Measurements from ENCODE around the gene KCNH1.
"Not testable (repeated sequence)": the region's sequence is repeated elsewhere in the genome, so short reads cannot be mapped to it uniquely, and the experiment has no call there.

KCNH1 gene

DNA sequence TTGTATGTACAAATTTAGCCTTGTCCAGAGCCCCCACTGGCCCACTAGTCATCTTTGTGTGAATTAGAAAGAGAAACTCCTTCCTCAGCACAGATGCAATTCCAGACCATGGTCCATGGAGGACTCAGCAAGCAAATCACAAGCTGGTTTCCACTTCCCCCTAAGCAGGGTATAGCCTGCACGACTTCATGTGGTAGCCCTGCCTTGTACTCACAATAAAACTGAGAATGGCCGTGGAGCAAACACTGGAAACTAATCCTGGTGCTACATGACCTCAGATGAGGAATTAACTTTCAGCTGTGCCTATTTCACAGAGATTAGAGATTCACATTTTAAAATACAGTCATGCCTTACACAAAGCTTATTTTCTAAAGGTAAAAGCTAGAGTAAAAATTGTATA lies 32.5 kb downstream of the KCNH1 start:
- no peak for DNase-seq (ENCODE audit: low read depth, low spot score)

DNA sequence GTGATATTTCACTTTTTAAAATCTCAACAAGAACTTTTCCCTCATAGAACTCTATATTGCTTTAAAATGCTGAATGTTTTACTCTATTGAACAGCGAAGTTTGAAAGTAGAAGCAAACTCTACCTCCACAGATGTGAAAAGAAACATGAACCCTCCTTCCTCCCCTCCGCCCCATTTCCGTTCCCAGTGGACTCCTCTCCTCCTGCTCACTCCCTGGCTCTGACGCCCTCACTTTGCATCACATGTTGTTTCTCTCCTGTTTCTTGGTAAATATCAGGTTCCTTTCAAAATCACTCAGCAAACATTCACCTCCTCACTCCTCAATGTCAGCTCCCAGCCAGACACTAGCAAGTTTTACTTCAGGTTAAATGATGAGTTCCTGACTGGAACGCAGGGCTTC lies 34.6 kb downstream of the KCNH1 start:
- DNase-seq (ENCODE audit: low read depth, low spot score): no peak

DNA sequence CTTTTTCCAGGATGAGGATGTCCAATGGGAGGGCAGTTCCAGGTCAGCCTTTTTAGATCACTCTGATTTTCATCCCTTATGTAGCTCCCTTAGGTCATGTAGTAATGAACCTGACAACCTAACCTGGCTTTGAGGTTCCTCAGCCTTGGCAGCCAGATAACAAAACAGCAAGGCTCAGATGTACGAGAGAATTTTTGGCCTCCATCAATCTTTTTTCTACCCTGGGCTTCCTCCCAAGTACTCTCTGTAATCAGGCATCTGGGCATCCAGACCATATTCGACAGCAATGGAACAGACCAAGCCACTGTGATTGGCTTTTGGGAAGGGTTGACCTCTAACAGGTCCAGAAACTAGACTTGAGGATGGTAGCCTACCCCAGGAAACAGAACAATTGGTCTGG lies 38.6 kb downstream of the KCNH1 start:
- DNase-seq (ENCODE audit: low read depth, low spot score): no peak

DNA sequence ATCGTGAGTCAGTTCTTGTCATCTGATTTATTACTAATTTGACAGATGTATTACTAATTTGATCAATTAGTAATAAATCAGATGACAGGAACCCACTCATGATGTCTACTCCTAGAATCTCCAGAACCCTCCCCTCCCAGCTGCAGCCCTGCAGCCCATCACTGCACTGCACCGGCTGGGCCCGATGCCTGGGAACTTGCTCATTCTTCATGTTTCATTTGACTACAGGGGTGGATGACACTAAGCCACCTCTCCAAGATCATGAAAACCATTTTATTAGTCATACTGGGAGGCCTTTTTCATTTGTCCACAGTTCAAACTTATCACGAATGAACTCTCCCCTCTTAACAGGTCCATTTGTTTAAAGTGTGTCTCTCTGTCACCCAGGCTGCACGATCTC lies 41.0 kb downstream of the KCNH1 start:
- no peak for DNase-seq (ENCODE audit: low read depth, low spot score)

DNA sequence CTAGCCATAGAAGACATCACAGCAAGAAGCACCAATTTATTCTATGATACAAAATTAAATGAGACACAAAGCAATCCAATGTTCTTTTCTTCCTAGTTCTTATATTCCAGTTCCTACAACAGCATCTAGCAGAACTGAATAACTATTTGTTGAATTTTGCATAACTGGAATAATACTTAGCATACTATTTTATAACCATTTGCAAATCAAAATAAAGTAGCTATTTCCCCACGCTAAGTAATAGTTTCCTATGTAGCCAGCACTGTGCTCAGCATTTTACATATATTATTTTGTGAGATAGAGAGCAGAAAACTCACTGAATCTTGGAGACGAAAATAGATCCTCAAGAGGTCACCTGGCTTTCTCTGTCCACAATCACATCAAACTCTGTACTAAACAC lies 42.1 kb downstream of the KCNH1 start:
- no peak for DNase-seq (ENCODE audit: low read depth, low spot score)

DNA sequence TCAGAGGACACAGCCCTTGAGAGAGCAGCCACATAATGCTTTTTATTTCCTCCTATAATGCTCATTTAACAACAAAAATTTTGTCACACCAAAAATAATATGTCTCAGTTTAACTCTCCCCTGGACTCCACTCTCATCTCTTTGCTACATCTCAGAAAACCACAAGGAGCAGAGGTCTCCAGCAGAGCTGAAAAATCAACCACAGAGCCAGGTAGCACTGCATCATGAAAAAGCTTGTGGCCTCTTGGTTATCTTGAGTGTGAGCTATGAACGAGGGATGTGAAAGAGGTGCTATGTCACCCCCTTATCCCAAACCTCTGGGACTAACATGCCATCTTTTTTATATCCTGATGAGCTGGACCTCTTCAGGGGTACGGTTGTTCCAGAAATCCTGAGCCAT lies 44.4 kb downstream of the KCNH1 start:
- DNase-seq (ENCODE audit: low read depth, low spot score): no peak

DNA sequence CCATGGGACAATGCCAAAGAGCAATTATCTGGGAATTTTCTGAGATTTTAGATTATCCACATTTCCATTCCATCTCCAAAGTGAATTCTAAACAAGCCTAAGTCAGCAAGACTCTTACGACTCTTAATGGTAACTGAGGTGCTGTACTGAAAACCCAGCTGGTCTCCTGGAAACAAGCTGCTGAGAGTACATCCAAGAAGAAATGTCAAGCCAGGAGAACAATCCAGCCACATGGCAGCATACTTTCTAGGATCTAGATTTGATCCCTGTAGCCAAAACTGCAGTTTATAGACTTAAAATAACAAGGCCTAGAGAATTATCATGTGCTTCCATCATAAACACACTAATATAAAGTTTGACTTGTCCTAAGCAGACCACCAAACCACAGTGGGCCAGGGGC lies 45.8 kb downstream of the KCNH1 start:
- DNase-seq (ENCODE audit: low read depth, low spot score): no peak

DNA sequence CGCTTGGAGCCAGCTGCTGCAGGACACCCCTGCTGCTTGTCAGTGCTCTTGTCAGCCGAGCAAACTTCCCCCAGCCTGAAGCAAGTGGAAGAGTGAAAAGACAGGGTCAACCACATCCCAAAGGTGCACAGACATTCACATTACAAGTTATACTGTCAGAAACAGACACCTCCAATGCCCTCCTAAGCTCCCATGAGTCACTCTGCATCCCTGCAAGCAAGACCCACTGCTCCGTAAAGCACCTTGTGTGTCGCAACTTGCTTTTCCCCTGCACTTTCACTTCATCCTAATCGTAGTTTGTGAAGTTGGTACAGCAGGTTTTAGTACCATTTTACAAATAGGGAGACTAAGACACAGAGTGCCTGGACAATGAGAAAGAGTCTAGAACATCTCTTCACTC lies 51.1 kb downstream of the KCNH1 start:
- no peak for DNase-seq (ENCODE audit: low read depth, low spot score)

DNA sequence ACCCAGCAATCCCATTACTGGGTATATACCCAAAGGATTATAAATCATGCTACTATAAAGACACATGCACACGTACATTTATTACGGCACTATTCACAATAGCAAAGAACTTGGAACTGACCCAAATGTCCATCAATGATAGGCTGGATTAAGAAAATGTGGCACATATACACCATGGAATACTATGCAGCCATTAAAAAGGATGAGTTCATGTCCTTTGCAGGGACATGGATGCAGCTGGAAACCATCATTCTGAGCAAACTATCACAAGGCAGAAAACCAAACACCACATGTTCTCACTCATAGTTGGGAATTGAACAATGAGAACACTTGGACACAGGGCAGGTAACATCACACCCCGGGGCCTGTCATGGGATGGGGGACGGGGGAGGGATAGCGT lies 52.5 kb downstream of the KCNH1 start:
- not testable (repeated sequence) for DNase-seq (ENCODE audit: low read depth, low spot score)

DNA sequence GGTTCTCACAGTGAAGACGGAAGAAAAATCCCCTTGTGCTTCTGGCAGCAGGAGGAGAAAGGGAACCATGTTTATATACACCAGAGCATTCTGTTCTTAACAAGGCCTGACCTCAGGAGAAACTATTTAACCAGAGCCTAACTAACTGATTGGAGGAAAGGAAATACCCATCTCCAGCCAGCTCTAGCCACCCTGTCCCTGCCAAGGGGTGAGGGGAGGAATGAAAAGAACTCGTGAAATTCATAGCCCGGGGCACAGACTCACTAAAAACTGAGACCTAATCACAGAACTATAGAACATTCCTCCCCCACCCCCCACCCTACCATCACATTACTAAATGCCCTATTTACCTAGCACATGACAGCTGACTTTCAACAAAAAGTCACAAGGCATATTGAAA lies 65.0 kb downstream of the KCNH1 start:
- no peak for DNase-seq (ENCODE audit: low read depth, low spot score)

DNA sequence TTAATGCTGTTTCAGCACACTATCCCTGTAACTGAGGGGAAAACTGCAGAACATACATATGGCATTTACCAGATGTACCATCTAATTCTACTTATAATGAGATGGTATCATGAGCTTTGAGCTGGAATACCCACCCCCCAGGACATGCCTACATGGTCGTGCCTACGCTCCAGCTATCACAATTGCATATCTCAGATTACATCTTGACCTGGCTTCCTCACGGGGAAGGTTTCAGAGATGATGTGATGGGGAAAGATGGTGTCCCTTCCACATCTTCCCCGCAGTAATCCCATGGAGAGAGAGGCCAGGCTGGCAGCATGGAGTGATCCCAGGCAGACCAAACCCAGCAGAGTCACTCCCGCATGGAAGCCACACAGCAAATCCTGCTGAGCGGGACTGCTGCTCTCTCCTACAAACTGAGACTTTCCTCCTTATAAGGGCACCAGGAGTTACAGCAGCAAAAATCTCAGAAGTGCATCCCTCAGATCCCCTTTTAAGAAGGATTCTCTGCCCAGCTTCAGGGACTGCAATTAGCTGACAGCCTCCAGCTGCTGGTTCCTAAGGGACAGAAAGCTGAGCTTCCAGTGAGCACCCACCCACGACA lies 67.1 kb downstream of the KCNH1 start:
- no peak for DNase-seq (ENCODE audit: low read depth, low spot score)

DNA sequence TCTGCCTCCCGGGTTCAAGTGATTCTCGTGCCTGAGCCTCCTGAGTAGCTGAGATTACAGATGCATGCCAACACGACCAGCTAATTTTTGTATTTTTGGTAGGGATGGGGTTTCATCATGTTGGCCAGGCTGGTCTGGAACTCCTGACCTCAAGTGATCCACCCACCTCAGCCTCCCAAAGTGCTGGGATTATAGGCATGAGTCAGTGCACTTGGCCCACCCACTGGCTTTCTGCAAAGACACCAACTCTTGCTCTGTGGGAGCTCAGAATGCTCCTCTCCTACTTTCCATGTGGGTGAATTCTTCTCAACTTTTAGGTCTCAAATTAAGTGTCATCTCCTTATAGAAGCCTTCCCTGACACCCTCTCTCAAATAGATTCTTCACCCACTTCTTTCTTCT lies 92.1 kb downstream of the KCNH1 start:
- not testable (repeated sequence) for DNase-seq (ENCODE audit: low read depth, low spot score)

DNA sequence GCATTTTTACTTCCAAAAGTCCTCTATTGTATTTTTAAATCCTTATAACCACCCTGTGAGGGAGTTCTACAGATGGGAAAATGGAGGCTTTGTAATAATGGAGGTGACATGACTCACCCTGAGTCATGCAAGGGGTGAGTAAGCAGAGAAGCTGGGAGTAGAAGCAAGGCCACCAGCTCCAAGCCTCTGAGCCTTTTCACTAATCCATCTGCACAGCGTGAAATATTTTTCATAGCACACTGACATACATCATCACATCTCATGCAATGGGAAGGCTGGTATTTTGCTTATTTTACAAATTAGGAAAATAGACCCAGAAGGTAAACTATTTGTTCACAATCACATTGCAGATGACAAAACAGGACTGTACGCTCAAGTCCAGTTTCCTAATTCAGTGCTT lies 96.9 kb downstream of the KCNH1 start:
- DNase-seq (ENCODE audit: low read depth, low spot score): peak; percentile 77

DNA sequence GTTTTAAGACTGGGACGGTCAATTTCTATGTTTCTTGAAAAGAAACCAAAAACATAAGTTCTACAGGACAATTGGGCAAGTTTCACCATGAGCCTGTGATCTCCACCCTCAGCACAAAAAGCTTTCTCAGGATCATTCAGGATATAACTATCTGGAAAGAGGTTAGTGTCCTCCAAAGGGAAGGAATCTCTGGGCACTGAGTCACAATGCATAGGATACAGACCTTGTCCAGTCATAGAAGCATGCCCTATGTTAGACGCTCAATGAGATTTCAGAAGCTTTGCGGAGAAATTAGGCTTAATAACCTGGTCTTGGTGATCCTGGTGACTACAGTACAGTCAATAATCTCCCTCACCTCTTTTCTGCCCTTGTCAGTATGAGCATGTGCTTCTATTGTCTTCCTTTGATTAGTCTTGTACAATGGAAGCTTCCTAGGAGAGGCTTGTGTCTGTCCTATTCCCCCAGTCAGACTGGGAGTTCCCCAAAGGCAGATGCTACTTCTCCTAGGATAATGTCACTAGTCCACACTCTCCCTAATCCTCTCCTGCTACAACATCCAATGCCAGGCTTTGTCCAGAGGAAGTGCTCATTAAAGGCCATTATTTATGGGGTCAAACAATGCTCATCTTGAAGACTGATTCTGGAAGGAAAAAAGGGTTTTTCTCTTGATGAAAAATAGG lies 97.4 kb downstream of the KCNH1 start:
- DNase-seq (ENCODE audit: low read depth, low spot score): no peak

DNA sequence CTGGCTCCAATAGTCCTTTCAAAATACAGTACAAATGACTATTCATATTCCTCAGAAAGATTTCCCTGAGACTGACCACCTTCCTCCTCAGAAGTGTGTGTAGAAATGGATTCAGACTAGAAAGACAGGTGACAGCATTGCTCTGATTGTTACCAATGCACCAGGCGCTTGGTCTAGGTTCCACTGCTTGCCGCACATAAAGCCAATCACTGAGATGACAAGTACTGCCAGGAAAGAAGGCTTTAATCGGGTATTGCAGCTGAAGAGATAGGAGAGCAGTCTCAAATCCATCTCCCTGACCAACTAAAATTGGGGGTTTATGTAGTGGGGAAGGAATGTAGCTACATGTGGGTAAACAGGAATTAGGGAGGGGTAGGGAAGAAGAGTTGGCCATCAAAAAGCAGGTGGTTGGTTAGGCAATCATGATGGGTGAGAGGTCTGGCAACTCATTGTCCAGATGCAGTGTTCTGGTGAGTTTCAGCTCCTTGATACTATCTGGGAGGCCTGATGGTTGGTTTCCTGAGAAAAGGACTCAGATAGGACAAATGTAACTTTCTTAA lies 98.0 kb downstream of the KCNH1 start:
- DNase-seq (ENCODE audit: low read depth, low spot score): no peak

DNA sequence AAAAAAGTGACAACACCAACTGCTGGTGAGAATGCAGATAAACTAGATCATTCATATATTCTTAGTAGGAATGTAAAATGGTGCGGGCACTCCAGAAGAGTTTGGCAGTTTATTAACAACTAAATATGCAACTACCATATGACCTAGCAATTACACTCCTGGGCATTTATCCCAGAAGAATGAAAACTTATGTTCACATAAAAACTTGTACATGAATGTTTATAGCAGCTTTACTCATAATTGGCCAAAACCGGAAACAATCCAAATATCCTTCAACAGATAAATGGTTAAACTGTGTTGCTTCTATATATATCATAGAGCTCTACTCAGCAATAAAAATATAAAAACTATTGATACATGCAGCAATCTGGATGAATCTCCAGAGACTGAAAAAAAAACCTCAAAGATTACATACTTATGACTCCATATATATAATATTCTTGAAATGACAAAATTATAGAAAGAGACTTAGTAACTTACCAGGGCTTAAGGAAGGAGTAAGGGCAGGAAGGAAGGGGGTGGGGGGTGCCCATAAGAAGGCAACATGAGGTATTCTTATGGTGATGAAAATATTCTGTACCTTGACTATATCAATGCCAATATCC lies 99.9 kb downstream of the KCNH1 start:
- DNase-seq (ENCODE audit: low read depth, low spot score): no peak

DNA sequence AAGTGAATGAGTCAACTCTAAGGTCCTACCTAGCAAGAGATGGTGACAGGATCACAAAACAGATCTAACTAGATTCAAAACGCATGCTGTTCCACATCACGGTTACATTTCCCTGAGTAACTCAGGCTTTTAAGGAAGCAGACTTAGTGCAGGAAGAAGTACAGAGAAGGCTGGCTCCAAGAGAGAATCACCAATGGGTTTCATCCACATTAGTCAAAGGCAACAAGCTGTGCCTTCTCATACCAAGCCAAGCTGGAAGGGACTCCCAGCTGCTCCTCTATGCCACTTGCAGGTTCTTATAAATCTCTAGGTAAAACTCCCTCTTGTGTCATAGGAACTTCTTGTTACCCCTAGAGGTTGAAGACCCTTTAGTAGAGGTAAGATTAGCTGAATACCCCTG lies 109.0 kb downstream of the KCNH1 start:
- DNase-seq (ENCODE audit: low read depth, low spot score): no peak

DNA sequence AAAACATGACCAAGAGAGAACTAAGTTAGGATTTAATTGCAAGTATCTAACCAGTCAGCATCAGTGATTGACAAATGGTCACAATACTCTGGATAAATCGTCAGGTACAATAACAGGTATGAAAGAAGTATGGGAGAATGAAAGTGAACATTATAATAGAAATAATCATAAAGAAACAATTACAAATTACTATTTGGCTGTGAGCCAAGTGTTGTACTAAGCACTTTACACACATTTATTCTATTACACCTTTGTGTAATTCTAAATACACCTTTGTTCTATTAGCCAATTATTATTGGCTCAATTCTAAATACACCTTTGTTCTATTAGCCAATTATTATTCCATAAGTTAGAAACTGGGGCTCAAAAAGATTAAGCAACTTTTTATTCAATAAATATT lies 114.7 kb downstream of the KCNH1 start:
- DNase-seq (ENCODE audit: low read depth, low spot score): no peak

DNA sequence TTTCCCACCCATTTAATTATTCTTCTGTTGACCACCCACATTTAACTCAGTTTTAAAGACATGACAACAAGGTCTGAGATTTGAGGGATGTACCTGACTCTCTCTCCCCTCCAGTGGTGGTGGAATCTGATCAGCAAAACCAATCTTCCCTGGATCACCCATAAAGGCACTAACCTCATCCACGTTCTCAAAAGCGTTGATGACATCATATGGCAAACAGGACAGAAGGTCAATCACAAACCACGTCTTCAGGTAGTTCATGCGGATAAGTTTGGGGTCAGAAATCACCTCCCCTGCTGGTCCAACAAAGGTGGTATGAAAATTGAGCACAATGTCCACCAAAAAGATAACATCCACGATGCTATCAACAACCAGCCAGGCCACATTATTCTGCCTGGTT lies 115.3 kb downstream of the KCNH1 start:
- DNase-seq (ENCODE audit: low read depth, low spot score): no peak

DNA sequence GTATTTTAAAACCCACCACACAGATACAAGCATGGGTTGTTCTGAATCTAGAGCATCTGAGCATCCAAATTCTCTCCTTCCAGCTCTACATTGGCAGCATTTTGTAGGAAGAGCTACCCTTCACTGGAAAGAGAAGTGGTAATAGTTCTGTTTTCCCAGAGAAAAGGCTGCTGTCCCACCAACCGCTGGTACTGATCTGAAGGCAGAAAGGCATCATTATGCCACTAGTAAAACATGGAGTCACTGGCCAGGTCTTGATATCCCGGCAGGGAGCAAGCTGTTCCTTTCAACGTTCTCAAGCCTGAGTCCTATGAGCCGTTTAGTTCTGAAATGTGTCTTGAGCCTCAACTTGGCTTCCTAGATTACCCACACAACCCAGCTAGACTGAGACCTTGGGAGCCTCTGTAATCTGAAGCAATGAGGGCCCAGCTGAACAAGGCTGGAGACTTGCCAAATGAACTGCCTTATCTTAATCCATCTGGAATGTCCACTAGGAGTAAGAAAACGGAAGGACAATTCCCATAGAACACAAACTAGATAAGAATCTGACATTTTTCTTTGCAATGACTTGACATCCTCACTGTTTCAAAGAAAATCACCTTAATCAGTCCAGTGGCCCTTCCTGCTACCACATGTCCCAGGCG lies 116.8 kb downstream of the KCNH1 start:
- DNase-seq (ENCODE audit: low read depth, low spot score): no peak

DNA sequence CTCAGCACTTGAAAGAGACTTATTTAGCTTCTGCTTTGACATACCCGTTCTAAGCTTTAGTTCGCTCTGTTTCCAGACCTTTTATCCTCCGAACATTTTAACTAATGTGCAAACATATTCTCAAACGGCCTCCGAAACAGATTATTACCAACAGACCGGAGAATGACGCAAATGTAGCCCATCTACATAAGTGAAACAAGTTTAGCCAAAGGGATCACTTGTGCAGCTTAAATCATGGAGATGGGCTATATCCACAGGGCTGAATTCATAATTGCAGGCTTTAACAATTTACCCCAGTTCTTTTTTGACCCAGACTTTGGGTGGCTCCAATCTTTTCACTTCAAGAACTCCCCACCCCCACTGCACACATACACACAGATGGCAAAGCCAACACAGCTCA lies 119.7 kb downstream of the KCNH1 start:
- DNase-seq (ENCODE audit: low read depth, low spot score): no peak

DNA sequence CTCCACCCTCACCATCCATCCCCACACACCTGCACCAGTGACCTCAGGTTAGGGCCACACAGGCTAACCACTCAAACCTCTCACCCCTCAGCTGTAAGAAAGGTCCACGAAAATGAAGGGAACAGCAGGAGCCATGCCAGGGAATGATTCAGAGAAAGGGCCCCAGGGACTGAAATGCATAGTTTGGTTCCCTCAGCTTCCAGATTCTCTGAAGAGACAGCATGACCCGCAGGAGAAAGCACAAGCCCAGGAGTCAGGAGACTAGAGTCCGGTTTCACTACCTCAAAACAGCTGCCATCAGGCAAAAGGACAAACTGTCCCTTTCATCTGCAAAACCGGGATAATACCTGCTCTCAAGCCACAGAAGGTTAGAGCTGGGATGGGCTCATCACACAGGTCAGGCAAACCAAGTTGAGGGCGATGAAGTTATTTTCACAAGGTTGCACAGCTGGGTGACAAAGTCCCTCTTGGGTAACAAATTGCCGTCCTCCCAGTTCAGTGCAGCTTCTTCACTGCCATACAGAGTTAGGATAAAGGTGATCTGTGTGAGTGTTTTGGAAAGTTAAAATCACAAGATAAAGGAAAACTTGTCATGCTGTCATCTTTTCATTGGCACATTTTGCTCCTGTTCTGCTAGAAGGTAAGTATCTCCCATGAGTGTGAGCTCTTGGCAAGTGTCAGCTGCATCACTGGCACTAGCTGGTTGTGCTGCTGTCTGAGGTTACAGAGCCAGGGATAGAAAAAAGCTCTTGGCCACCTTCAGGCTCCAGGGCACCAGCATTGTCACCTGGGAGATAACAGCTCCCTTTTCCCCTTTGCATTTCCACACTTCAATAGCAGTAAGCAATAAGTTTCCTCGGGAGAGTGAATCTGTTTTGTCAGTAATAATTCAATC lies 120.4 kb downstream of the KCNH1 start:
- DNase-seq (ENCODE audit: low read depth, low spot score): no peak
